Astrocyte of the spinal cord (primary cell): ENCODE measurements around the gene FZD1.
A peak's percentile ranks its signal among the peaks of the same experiment; 100 is the strongest.

Source experiments
- DNase-seq: peaks from one replicate; pipeline ENCODE4 v3.0.0; 2011; ENCODE audit warnings: low read depth, low spot score
- H3K4me3 ChIP-seq: 2 replicates; pipeline ENCODE4 v1.5.1; 2011; ENCODE audit warnings: low read depth, mild to moderate bottlenecking, low read length, moderate library complexity
- CTCF ChIP-seq: IDR thresholded peaks from 2 replicates; pipeline ENCODE4 v1.5.1; 2012; ENCODE audit warnings: low read depth, mild to moderate bottlenecking, low read length, inconsistent platforms
- in situ Hi-C: cut with HindIII; loops from 2 replicates; pipeline ENCODE4 v1.10.0; 2017; ENCODE audit warnings: low sequenced_read_pairs

The FZD1 gene

GRCh38 chr7:91263384-91264045, 718 bp upstream of the FZD1 start:
- DNase-seq = no peak
- in situ Hi-C loops = no loop called here
- peak overlapping the region; percentile 69 for H3K4me3 ChIP-seq
- TF ChIP-seq CTCF = no peak

- TF ChIP-seq CTCF = no peak
- in situ Hi-C loops = no loop called here
- DNase-seq = peak; percentile 81
- peak overlapping the region; percentile 69 for H3K4me3 ChIP-seq
These were observed 870 bp downstream of the FZD1 start for GRCh38 chr7:91264924-91265681.

GRCh38 chr7:91265693-91266066, 1.4 kb downstream of the FZD1 start:
- DNase-seq = peak; percentile 38
- H3K4me3 ChIP-seq = peak overlapping the region; percentile 69
- TF ChIP-seq CTCF = no peak
- in situ Hi-C loops = no loop called here

GRCh38 chr7:91266067-91266688, 1.9 kb downstream of the FZD1 start:
- no peak for DNase-seq

GRCh38 chr7:91266689-91267090, 2.5 kb downstream of the FZD1 start:
- DNase-seq = no peak
- TF ChIP-seq CTCF = no peak
- in situ Hi-C loops = no loop called here
- H3K4me3 ChIP-seq = peak overlapping the region; percentile 69

More at GRCh38 chr7:91266067-91266688, 1.9 kb downstream of the FZD1 start:
- H3K4me3 ChIP-seq = peak overlapping the region; percentile 69
- no peak for TF ChIP-seq CTCF
- in situ Hi-C loops = no loop called here

- no peak for TF ChIP-seq CTCF
- peak; percentile 80 for DNase-seq
- in situ Hi-C loops = no loop called here
- H3K4me3 ChIP-seq = peak overlapping the region; percentile 69
These were observed 3.1 kb downstream of the FZD1 start for GRCh38 chr7:91267171-91267955.
